Medulla oblongata (tissue), 1 donor: ENCODE data around the gene P2RY6.
A peak's percentile ranks its signal among the peaks of the same experiment; 100 is the strongest.

Experiments used
- DNase-seq: peaks from one replicate; pipeline ENCODE4 v3.0.0-alpha.2; 2015; ENCODE audit errors: extremely low spot score

P2RY6 gene

DNA sequence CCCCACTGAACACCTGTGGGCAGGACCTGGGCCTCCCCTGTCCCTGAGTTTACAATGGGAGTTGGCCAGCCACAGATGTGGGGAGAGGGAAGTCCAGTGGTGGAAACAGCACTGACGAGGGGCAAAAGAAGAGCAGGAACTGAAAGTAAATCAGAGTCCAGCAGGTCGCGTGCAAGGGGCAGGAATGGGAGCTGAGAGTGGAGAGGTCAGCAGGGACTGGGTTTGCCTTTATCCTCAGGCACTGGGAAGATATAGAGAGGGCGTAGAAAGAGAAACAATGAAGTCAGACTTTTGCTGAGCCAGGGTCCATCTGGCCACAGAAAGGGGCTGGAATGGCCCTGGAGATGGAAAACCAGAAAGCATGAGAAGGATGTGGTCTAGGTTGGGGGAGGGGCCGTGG, 8.5 kb downstream of the P2RY6 start:
- DNase-seq, result peak; percentile 60

DNA sequence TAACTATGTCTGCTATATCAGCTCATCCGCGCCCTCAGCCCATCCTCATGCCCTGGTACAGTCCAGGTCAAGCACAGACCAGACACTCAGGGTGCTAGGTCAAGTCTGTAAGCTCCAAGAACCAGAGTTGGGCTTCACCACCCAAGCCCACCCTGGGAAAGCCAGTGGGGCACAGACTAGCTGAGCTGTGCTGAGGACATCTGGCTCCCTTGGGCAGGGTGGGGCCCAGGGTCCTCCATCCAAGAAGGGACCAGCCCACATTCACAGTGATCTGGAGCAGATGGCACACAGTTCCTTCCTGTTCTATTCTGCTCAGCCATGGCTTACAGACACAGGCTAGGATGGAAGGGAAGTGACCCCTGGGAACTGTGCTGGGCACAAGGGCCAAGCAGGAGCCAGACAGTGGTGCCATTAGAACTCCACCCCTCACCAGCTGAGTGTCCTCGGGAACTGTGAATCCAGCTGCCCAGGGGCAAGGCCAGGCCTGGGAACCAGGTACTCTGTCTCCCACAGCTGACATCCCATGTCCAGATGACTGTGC, 9.1 kb downstream of the P2RY6 start:
- no peak for DNase-seq

DNA sequence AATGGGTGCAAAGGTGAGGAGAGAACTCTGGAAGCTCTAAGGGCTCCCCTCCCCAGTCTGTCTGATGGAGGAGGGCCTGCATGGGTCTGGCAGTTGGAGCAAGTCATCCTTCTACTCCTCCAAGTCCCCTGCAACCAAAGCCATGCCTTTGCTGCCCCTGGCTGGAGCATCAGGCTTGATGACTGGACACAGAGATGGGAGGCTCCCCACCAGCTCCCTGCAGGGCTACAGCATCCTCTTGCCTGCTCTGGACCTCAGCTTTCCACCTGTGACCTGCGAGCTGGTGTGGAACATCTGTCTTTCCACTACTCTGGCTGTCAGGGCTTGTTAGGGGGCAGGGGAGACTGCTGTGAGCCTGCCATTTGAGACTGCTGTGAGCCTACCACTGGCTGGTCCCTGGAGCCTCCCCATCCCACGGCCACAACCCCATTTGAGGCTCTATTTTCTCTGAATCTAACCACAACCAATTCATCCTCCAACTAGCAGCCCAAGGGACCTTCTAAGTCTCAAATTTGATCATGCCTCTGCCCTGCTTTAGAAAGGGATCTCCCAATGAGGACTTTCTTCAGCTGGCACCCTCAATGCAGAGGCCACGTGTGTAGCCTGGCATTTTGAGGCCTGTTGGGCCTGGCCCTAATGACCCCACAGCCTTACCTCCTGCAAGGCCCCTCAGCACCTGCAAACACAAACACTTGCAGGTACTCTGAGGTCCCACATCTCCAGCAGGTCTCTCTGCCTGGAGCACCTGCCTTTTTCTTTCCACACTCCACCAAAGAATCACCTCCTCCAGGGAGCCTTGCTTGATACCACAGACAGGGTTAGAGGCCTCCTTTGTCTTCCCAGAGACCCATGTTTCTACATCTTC, 9.9 kb downstream of the P2RY6 start:
- DNase-seq, result no peak

DNA sequence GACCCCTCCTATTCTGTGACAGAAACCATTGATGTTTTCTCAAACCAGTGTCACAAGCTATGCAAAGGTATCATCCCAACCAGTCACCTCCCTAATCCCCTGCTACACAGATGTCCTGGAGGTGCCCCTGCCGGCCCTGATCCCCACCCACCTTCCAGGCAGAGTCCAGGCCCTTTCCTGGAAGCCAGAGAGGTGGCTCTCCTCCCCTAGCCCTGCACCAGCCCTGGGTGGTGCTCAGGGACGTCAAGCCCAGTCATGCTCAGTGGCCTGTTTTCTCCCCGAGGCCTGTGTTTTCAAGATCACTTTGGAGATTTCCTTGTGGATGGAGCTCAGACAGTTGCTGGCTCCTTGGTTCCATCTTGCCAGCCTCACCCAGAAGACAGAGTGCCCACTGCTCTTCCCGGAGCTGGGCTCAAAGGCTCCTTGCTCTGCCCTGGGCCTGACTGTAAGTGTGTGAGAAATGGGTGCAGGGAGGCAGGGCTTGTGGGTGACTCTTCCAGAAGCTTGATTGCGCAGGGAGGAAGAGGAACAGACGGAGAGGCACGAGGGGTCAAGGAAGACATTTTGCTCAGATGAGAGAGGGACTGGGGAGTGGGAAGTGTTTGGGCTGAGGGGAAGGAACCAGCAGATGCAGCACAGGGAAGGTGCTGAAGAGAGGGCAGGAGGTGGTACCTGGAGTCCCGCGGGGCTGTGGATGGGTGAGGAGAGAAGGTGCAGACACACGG, 11.3 kb downstream of the P2RY6 start:
- no peak for DNase-seq

DNA sequence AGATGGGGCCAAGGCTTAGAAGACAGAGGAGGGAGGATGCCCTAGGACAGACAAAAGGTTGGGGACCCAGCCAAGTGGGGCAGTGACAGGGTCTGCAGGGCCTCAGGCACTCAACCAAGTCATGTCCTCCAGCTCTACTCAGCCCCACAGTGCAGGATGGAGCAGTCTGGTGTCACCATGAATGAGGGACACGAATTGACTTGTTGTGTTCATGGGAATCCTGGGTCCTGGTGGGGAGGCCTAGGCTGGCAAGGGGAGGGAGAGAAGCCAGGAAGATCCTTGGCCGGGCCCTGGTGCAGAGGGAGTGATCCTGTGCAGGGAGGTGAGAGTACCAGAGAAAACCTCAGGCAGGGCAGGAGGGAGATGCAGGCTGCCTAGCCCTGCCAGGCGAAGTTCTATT, 12.0 kb downstream of the P2RY6 start:
- no peak for DNase-seq

DNA sequence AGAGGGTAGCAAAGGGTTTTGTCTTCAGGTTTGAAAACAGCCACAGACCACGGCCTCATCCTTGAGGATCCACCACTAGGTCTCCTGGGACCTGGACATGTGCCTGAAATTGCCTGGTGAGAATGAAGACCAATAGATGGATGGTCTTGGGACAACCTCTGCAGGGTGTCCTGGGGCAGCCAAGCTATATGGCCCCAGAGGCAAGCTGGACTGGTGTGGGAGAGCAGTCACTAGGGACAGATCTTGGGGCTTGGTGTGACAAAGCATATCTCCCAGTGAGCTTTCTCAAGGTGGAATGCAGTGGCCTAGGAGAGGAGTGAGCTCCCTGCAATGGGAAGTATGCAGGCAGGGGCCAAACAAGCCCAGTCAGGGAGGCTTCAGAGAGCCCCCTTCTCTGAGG, 13.6 kb downstream of the P2RY6 start:
- DNase-seq, result no peak

DNA sequence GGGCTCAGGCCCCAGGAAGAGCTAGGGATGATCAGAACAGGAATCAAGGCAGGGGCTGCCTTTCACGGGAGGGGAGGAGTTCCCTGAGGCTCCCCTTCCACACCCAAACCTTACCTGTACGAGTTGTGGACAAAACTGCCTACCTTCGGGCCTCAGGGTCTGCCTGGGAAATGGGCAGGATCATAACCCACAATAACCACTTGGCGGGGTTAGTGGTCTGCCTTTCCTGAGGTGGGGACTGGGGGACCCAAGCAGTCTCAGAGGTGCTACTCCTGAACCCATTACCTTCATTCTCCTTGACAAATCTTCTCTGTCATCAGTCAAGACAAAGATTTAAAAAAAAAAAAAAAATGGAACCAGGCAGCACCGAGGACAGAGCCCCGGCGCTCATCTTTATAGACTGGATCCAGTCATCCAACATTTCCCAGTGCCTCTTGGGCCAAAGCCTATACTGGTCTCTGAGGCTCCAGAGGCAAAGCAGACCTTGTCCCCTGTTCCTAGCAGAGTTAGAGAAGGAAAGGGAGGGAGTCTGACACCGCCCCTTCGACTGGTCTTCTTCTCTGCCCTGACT, 14.2 kb downstream of the P2RY6 start:
- DNase-seq, result no peak

DNA sequence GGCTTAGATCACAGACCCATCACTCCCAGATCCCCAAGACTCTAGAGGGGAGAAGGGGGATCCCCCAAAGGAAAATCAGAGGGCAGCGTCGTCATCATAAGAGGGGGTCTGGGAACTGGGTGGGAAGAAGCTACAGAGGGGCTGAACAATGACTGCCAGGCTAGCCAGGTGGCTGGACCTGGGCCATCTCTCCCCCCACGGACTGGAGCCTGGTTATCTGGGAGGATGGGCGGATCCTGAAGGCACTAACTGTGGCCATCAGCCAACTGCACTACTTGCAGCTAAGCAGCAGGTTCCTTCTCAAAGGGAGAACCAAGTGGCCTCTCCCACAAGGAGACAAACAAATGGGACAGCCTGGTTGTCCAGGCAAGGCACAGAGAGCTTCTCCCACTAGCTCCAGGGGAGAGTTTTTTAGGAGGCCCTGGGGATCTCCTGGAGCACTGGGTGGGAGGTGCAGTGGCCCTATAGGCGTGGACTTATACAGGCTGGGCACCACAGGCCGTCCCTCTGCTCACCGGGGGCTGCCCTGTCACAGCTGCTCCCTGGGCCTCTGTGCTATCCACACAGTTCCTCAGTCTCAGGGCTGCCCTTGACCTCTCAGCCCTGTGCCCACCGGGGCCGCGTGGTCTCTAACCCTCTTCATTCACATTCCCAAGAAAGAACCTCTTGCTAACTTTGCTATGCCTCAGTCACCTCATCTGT, 15.4 kb downstream of the P2RY6 start:
- no peak for DNase-seq

DNA sequence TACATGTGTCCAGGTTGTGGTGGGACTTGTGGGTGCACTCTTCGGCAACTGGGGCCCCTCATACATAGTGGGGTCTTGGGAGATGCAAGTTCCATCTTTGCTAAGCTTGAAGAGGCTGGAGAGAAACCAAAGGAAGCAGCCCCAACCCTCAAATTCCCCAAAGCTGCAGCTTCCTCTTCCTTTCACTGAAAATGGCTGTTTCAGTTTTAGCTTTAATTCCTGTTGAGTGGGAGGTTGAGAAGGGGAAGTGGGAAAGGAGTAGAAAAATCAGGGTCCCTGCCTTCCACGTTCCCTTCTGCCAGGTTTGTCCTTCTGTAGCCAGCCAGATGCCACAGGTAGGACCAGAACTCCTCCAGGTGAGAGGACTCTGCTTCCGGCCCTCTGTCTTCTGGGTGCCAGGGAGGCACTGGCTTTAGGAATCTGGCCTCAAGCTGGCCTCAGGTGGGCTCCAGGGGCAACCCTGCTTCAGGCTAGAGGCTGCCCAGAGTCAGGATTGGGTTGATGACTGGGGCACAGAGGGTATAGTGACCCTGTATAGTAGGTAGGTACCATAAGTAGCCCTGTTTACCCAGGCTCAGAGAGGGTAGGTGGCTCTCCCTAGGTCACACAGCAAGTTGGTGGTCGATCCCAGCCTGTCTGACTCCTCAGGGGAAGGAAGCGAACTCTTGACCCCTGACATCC, 16.2 kb downstream of the P2RY6 start:
- DNase-seq, result peak; percentile 68

DNA sequence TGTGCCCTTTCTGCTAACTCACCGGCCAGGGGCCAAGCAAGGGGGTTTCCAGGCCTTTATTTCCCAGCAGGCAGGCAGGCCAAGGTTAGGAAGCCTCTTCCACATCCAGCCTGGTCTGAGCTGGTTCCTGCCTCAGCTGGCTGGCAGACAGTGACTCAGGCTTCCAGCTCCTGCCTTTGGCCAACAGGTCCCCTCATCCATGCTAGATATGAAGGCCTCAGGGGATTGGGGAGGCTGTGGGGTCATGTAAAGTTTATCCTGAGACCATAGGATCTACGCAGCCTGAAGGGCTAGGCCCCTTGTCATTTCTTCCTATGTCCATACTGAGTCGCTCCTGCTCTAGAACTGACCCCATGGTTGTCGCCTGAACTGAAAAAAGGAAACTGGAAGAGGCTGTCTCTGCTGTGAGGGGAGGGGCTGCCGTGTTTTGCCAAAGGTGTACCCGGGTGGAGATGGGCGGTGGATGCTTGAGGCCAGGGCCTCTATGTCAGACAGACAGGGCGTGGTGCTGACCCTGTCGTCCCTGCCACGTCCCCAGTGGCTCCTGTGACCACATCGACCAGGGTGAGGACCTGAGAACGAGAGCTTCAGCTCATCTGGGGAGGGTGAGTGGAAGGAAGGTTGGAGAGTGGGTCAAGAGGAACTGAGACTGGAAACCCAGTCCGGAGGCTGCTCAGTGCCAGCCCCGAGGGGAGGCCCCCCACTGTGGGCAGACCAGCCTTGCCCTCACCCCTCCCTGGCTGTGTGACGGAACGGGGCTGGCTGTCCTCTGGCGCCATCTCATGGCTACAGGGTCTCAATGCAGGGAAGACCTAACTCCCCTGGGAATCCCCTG, 17.0 kb downstream of the P2RY6 start:
- peak; percentile 91 for DNase-seq

DNA sequence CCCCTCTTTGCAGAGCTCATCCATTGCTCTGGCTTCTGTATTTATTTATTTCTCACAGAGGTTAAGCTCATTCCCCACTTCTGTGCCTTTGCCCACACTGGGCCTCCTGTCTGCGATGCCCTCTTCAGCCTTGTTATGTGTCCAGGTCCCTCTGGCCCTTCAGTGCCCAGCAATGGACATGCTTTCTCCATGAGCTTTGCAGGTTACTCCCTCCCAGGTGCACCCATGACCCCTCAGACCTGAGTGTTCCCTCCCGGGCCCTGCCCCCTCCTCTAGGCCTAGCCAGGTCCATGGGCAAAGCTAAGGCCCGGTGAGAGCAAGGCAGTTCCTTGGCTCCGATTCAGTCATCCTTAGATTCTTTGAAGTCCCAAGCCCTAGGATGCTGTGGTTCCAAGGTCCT, 18.4 kb downstream of the P2RY6 start:
- no peak for DNase-seq

DNA sequence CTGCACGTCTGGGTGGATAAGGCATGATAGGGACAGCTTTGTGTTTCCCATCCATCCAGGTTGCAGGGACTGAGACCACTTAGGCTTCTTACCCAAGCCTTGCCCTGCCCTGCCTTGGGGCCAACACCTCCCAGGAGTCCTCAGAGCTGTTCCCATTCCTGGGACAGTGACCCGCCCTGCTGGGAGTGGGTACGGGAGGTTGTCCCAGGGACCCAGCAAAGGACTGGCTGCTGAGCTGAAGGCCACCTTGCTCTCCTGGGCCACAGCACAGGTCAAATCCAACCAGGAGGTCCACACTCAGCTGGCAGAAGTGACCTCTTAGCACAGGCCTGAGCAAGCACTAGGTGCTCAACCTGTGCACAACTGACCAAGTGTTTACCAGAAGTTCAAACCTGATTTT, 19.1 kb downstream of the P2RY6 start:
- DNase-seq, result no peak

DNA sequence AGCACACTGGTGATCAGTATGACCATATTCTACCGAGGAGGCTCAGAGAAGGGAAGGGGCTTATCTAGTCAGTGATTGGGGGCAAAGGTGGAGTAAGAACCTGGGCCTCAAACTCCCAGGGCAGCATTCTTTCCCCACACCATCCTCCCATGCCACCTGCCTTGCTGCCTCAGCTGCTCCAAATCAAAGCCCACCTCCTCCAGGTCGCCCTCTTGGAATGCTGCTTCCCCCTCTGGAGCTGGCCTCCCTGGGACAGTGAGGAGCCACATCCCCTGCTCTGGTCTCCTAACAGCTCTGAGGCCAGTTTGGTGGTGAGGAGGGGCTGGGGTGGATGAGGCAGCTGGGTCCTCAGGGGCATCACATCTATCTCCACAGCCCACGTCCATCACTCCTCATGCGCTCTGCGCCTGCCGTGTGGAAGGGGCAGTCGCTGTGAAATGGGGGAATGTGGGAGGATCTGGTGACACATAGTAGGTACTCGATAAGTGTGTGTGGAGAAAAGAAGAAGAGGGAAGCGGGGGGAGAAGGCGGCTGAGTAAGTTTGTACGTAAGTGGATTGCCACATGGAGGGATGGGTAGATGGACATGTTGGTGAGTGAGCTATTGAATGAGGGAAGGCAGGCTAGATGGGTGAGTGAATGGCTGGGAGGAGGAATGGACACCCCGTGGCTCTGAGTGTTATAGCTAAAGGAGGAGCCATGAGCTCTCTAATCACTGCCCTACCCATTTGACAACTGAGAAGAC, 19.8 kb downstream of the P2RY6 start:
- no peak for DNase-seq

DNA sequence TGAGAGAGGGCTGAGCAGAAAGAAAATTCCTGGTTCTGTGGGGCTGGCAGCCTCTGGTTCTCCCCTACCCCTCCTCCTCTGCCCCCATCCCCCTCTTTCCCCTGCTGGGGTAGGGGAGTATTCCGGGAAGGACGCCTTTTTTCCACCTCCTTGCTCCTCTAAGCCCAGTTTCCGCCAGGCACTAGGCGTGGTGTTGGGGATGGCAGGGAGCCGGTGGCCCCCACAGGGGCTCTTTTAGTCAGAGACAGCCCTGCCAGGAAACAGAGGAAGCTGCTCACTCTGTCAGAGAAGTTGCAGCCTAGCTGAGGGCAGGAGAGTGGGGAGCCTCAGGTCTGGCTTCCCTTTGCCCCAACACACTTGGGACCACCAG, 20.4 kb downstream of the P2RY6 start:
- no peak for DNase-seq

DNA sequence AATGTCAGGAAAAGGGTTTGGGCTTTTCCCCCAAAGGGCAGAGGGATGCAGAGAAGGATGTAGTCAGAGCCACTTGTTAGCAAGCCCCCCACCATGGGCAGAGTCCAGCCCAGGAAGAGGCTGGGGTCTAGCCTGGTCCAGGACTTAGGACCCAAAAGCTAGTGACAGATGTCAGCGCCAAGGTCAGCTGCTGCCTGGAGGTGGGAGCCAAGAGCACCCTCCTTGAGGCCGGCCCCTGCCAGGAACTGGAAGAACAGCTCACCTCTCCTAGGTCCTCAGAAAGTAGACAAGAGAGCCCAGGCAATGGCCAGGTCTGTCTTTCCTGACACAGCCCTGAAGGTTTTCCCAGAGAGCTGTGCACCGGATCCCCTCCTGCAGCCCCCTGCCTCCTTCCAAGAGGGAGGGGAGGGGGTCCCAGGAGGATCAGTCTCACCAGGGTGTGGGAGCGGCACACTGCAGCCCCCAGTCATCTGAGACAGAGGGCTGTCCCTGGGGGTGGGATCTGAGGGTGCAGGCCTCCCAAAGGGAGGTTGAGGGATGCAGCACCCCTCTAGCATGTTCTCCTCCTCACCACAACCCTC, 21.3 kb downstream of the P2RY6 start:
- no peak for DNase-seq

DNA sequence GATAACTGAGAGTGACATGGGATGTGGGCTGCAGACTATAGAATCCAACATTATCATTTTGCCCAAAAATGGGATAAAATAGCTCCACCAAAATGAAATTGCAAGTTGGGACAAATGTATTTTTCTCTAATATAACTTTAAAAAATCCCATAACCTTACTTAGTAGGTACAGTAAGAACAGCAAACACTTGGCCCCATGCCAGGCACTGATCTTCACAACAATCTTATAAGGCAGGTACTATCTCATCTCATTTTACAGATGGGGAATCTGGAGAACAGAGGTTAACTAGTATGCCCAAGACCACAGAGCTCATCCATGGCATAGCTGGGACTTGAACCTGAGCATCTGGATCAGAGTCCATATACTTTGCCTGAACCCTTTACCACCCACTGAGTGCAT, 22.5 kb downstream of the P2RY6 start:
- no peak for DNase-seq

DNA sequence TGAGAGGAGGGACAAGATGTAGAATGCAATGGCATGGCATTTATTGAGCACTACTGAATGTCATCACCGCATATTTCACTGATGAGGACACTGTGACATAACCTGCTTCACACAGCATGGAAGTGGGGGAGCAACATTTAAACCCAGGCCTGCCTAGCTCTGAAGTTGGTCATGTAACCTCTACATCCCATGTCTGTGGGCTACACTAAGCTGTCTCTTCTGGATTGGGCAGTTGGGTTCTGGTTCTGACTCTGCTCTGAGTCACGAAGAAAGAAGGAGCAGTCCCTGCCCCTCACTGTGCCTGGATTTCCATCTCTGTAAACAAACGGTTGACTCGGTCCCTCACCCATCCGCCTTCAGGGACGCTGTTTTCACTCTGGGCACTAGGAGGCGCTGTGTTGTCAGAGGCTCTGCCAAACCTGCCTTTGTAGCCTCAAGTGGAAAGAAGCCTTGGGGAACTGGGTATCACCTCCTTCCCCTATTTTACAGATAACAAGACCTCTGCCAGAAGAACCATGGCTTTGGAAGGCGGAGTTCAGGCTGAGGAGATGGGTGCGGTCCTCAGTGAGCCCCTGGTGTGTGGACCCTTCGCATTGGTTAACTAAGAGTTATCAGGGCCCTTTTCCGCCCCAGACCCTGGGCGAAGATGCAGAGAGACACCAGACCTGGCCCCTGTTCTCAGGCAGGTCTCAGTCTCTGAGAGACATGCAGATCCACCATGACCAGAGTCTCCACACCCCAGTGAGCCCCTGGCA, 23.3 kb downstream of the P2RY6 start:
- peak; percentile 66 for DNase-seq

DNA sequence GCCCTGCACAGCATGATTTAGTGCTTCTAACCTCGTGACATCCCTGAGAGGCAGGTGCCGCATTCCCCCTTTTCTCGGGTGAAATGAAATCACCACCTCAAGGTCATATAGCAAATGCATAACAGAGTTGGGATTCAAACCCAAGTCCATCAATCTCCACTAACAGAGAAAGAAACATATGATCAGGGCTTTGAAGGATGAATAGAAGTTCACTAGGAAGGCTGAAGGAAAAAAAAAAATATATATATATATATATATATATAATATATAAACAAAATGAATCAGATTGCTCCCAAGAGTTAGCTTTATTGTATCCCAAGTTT, 23.8 kb downstream of the P2RY6 start:
- no peak for DNase-seq
